NCI-H82 treated with DMSO at 0.1 percent for 48 hours (cell line): Measurements from ENCODE around the gene AMIGO3.
A peak's percentile ranks its signal among the peaks of the same experiment; 100 is the strongest.
"Not testable (repeated sequence)": the region's sequence is repeated elsewhere in the genome, so short reads cannot be mapped to it uniquely, and the experiment has no call there.

Experiments
- DNase-seq: peaks from one replicate; lab custom pipeline; 2025; ENCODE audit not compliant: unreplicated experiment; lab: John Stamatoyannopoulos, UW

AMIGO3 gene, protein sequence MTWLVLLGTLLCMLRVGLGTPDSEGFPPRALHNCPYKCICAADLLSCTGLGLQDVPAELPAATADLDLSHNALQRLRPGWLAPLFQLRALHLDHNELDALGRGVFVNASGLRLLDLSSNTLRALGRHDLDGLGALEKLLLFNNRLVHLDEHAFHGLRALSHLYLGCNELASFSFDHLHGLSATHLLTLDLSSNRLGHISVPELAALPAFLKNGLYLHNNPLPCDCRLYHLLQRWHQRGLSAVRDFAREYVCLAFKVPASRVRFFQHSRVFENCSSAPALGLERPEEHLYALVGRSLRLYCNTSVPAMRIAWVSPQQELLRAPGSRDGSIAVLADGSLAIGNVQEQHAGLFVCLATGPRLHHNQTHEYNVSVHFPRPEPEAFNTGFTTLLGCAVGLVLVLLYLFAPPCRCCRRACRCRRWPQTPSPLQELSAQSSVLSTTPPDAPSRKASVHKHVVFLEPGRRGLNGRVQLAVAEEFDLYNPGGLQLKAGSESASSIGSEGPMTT

DNA sequence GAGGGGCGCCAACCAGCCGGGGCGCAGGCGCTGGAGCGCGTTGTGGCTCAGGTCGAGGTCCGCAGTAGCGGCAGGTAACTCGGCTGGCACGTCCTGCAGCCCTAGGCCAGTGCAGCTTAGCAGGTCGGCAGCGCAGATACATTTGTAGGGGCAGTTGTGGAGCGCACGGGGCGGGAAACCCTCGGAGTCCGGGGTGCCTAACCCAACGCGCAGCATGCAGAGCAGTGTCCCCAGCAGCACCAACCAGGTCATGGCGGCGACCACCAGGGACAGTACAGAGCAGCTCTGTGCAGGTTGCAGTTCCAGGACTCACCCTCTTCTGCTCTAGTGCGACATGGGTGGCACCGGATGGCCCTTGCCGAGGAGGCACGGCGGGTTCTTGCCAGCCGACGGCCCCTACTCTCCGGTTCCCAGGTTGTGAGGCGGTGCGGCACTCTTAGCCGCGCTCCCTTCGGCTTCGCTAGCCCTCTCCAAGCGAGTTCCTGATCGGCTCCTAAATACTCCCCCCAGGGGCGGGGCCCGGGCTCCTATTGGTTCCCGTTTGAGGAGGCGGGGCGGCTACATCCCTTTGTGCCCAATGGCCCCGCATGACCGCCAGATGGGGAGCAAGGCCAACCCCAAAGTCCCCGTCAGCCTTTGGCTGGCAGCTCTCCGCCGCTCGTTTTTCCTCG lies at the start of gene AMIGO3:
Gene AMIGO3, minus strand, starts transcription at position 471 of the 671 bp plus-strand sequence. Its CDS starts 219 bp downstream, at position 252.
- DNase-seq, result peak; percentile 75

DNA sequence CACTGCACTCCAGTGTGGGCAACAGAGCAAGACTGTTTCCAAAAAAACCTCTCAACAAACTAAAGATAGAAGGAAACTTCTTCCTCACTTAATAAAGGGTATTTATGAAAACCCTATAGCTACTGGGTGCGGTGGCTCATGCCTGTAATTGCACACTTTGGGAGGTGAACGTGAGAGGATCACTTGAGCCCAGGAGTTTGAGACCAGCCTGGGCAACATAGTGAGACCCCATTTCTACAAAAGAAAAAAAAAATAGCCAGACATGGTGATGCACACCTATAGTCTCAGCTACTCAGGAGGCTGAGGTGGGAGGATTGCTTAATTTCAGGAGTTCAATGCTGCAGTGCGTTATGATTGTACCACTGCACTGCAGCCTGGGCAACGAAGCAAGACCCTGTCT lies 44.5 kb upstream of the AMIGO3 start:
- DNase-seq, result no peak

- DNase-seq, result no peak
Observed at GRCh38 chr3:49761661-49762060, 42.2 kb upstream of the AMIGO3 start.

DNA sequence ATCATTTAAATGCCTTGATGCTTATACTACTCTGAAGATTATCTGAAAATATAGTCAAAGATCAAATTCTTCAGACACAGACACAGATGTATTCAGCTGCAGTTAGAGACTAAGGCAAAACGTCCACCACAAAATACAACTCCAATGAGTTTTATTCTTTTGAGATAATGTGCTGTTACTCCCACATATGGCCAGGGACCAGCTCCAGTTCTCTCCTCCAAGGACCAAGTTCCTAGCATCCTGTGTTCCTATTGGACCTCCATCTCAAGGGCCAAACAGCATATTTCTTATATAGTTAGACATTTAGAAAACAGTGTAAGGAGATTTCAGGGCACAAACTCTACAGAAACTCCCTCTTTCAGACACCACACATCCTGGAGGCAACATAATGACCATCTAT lies 39.7 kb upstream of the AMIGO3 start:
- DNase-seq, result no peak

DNA sequence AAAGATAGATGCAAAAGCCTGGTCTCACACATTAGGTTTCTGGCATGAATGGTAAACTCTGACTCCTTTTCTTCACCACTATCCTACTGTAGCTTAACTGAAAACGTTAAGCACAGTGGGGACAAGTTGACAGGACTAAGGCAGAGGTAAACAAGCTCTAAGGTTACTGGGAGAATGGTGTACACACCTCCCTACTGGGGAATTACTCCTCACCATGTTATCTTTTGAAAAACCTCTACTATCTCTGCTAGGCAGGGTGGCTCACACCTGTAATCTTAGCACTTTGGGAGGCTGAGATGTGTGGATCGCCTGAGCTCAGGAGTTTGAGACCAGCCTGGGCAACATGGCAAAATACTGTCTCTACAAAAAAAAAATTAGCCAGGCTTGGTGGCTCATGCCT lies 37.7 kb upstream of the AMIGO3 start:
- no peak for DNase-seq

DNA sequence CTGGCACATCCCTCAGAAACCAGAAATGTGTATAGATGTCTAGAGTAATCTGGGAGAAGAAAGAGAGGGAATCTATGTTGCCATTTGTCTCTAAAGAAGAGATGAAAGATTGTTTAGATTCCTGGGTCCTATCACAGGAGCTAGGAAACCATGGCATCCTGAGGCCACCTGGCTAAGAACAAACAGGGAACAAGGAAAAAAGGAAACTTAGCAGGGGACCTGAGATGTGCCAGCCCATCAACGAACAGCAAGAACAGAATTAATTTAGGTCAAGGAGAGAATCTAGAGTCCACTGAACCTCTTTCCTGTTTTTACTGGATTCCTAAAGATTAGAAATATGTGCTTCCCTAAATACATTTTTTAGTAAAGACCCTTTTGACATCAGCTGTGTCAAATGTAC lies 36.6 kb upstream of the AMIGO3 start:
- DNase-seq, result no peak

- no peak for DNase-seq
Observed at GRCh38 chr3:49754536-49754935, 35.1 kb upstream of the AMIGO3 start.

DNA sequence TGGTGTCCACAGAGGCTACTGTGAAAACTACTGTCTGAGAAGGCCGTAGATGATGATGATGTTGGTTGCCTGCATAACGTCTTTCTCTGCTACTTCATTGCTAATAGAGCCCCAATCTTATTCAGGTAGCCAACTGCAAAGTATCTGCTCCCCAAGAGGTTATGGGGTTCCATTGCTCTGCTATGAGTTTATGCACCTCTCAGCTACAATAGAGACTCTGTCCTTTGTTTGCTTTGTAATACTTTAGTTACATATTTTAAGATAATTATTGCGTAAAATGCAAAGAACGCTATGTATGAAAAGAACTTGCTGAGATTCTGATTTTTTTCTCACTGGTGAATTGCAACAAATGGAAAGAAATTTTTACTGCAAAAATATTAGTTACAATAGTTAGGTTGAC lies 32.0 kb upstream of the AMIGO3 start:
- no peak for DNase-seq

- no peak for DNase-seq
Observed at GRCh38 chr3:49750056-49750455, 30.6 kb upstream of the AMIGO3 start.

DNA sequence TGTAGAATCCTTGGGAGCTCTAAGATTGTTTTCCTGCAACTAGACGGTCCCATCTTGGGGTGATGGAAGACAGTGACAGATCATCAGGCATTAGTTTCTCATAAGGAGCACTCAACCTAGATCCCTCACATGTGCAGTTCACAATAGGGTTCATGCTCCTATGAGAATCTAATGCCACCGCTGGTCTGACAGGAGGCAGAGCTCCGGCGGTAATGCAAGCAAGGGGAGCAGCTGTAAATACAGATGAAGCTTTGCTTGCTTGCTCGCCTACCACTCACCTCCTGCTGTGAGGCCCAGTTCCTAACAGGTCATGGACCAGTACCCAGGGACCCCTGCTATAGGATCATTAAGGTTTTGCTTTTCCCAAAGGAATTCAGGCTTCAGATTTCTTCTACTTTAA lies 29.4 kb upstream of the AMIGO3 start:
- not testable (repeated sequence) for DNase-seq

DNA sequence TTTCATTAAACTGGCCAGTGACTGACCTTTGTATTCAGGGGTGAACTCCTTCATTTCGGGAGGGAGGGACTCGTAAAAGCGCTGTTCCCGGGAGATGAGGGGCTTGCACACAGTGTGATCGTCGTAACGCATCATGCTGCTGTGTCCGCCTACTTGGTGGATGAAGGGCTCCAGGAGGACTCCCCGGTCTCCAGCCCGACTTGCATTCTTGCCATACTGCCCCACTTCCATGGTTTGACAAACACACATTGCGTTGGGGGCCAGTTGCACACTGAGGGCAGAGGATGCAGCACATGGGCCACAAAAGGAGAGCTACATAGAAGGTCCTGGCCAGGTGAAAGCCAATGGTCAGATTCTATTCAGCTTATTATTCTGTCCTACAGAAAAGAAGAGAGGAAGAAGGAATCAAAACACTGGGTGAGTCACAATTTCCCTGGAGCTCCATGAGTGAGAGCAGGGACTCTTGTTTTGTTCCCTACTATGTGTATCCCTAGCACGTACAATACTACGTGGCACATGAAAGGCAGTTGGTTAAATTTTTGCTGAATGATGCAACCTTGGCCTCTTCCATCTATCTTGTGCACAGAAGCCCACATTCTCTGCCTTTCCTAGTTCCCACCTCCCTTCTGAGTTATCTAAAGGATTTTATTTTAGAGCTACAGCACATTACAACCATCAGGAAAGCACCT lies 28.5 kb upstream of the AMIGO3 start:
- DNase-seq, result no peak

GRCh38 chr3:49745986-49746385 lies 26.5 kb upstream of the AMIGO3 start:
- no peak for DNase-seq

DNA sequence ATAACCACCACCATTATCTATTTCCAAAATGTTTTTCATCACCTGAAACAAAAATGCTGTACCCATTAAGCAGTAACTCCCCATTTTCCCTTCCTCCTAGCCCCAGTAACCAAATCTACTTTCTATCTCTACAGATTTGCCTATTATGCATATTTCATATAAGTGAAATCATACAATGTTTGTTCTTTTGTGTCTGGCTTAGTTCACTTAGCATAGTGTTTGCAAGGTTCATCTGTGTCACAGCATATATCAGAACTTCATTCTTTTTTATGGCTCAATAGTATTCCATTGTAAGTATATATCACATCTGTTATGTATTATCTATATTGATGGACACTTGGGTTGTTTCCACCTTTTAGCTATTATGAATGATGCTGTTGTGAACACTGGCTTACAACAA lies 20.9 kb upstream of the AMIGO3 start:
- DNase-seq, result no peak

- no peak for DNase-seq
Observed at GRCh38 chr3:49738067-49738713, 18.7 kb upstream of the AMIGO3 start.

DNA sequence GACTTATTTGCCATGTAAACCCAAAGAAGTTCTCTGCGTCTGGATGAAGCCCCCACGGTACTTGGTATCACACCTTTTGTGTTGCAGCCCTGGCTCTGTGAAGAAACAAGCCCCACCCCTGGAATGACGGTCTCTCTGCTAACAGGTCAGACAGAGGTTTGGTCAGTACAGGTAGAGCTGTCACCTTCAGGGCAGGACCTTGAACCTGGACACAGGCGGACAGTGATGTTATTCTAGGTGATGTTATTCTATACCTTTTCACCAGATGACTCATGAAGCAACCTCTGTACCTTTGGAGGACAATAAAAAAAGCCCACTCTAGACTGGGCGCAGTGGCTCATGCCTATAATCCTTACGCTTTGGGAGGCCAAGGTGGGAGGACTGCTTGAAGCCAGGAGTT lies 15.3 kb upstream of the AMIGO3 start:
- DNase-seq, result no peak

DNA sequence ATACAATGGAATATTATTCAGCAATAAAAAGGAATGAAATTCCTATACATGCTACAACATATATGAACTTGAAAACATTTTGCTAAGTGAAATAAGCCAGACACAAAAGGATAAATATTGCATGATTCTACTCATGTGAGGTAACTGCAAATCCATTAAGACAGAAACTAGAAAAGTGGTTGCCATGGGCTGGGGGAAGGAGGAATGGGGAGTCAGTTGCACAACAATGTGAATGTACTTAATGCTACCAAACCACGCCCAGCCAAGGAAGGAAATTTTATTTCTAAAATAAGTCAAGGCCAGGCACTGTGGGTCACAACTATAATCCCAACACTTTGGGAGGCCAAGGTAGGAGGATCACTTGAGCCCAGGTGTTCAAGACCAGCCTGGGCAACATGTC lies 14.1 kb upstream of the AMIGO3 start:
- no peak for DNase-seq

- no peak for DNase-seq
Observed at GRCh38 chr3:49732597-49732996, 13.1 kb upstream of the AMIGO3 start.

DNA sequence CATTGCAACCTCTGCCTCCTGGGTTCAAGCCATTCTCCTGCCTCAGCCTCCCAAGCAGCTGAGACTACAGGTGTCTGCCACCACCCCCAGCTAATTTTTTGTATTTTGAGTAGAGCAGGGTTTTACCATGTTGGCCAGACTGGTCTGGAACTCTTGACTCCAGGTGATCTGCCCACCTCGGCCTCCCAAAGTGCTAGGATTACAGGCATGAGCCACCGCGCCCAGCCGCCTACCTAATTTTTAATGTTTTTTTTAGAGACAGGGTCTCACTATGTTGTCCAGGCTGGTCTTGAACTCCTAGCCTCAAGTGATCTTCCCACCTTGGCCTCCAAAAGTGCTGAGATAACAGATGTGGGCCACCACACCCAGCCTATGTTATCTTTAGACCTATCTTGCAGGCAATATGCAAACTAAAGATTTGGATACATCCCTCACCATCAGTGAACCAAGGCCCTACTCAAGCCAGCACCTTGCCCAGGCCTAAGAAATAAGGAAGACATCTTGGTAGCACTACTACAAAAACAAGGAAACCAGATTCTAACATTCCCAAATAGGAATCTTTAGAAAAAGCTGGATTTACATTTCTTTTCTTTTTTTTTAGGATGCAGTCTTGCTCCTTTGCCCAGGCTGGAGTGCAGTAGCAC lies 10.6 kb upstream of the AMIGO3 start:
- DNase-seq, result no peak

GRCh38 chr3:49727924-49728361 lies 8.5 kb upstream of the AMIGO3 start:
- DNase-seq, result no peak

DNA sequence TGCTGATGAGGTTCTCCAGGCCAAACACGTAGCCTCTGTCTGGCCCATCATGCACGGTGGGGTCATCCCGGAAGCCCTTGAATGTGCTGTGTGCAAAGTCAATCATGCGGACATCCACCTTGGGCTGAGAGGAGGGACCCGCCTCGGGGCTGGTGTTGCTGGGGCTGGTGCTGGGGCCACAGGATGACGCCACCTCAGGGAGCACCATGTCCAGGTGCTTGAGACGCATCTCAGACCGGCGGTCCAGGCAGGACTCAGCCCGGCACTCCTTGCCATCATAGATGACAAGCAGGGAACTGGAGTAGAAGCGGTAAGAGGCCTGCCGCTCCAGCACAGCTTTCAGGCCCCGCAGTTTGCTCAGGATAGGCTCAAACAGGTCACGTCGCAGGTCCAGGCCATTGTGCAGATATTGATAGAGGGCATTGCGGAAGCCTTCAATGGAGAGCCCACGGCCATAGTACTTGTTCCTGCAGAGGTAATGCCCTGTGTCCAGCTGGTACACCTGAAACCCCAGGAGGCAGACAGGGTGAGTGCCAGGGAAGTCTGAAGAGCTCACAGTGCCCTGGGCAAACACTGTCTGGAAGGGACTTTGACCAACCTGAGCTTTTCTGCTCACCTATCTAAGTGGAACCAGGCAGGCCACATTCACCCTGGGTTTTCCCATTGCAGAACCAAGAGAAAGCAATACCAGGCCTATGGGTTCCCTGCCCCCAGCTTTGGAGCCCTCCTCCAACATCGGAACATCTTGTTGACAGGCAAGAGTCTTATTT lies 7.9 kb upstream of the AMIGO3 start:
- no peak for DNase-seq
